ENCODE results near the gene CHAF1A. TPM values are rescaled to one million over a fixed set of nuclear protein-coding genes. Genes with fewer than 3 reads are reported as not detected.
A peak's percentile ranks its signal among the peaks of the same experiment; 100 is the strongest.

CHAF1A gene
- total and polyA plus RNA-seq, 5 experiments from 2014 or later = 1.7 to 10.9 (median 2.4) TPM

GRCh38 chr19:4388337-4389063 lies 13.9 kb upstream of the CHAF1A start:
- ATAC-seq (no peak), DNase-seq (no peak)
- POLR2A ChIA-PET = no interaction called here
- Mint-ChIP-seq H3K9me3 (no peaks in the 10 kb centered on the region), H3K36me3 (peaks cover 0 to 26% (median 0%) of the 10 kb centered on the region in 3 donors), H3K27ac (peak overlapping the region in 6 of 10 donors; percentile 27 to 78 (median 45)), H3K4me1 (peaks cover 11 to 58% (median 24%) of the 10 kb centered on the region in 4 donors), H3K27me3 (no peaks in the 10 kb centered on the region), H3K4me3 (no peak overlapping the region)

GRCh38 chr19:4389064-4389375 lies 13.4 kb upstream of the CHAF1A start:
- H3K4me3 Mint-ChIP-seq = peak overlapping the region in 1 of 10 donors; percentile 26
- H3K27ac Mint-ChIP-seq = peak overlapping the region in 3 of 10 donors; percentile 55 to 90 (median 78)
- H3K36me3 Mint-ChIP-seq = peaks cover 0 to 25% (median 0%) of the 10 kb centered on the region in 3 donors
- no peak for ATAC-seq
- DNase-seq = no peak
- peaks cover 13 to 56% (median 28%) of the 10 kb centered on the region in 4 donors for H3K4me1 Mint-ChIP-seq
- POLR2A ChIA-PET = interaction anchor here (0.6 kb wide), 1 partner anchor 600 kb away, joined by 4 read pairs; no protein-coding TSS in a partner anchor
- no peaks in the 10 kb centered on the region for H3K27me3 Mint-ChIP-seq
- H3K9me3 Mint-ChIP-seq = no peaks in the 10 kb centered on the region

GRCh38 chr19:4389511-4390016 lies 12.9 kb upstream of the CHAF1A start:
- peaks cover 17 to 61% (median 33%) of the 10 kb centered on the region in 4 donors for H3K4me1 Mint-ChIP-seq

GRCh38 chr19:4390017-4390566 lies 12.3 kb upstream of the CHAF1A start:
- peaks cover 19 to 66% (median 37%) of the 10 kb centered on the region in 4 donors for H3K4me1 Mint-ChIP-seq
- H3K36me3 Mint-ChIP-seq = peaks cover 0 to 31% (median 0%) of the 10 kb centered on the region in 3 donors
- H3K27ac Mint-ChIP-seq = peak overlapping the region; percentile 41 to 95 (median 80)
- POLR2A ChIA-PET = interaction anchor here (0.6 to 1.7 kb wide), 3 partner anchors 10 to 86 kb away, joined by 4 to 7 read pairs (median 4); partner anchors contain the start of gene SH3GL1
- peak in 1 of 10 donors; percentile 18 for DNase-seq
- H3K4me3 Mint-ChIP-seq = peak overlapping the region in 8 of 10 donors; percentile 26 to 81 (median 52)
- H3K27me3 Mint-ChIP-seq = no peaks in the 10 kb centered on the region
- no peaks in the 10 kb centered on the region for H3K9me3 Mint-ChIP-seq
- ATAC-seq = peak in 1 of 2 donors; percentile 22

More at GRCh38 chr19:4389511-4390016, 12.9 kb upstream of the CHAF1A start:
- DNase-seq (peak in 1 of 10 donors; percentile 52), ATAC-seq (no peak)
- Mint-ChIP-seq H3K9me3 (no peaks in the 10 kb centered on the region), H3K27me3 (no peaks in the 10 kb centered on the region), H3K36me3 (peaks cover 0 to 27% (median 0%) of the 10 kb centered on the region in 3 donors), H3K4me3 (no peak overlapping the region), H3K27ac (peak overlapping the region in 3 of 10 donors; percentile 41 to 83 (median 73))
- POLR2A ChIA-PET = interaction anchor here (0.6 kb wide), 1 partner anchor 601 kb away, joined by 4 read pairs; no protein-coding TSS in a partner anchor

GRCh38 chr19:4390567-4391305 lies 11.7 kb upstream of the CHAF1A start:
- peak overlapping the region in 9 of 10 donors; percentile 41 to 95 (median 80) for H3K27ac Mint-ChIP-seq
- peaks cover 0 to 34% (median 0%) of the 10 kb centered on the region in 3 donors for H3K36me3 Mint-ChIP-seq
- H3K27me3 Mint-ChIP-seq = no peaks in the 10 kb centered on the region
- POLR2A ChIA-PET = interaction anchor here (0.6 to 1.7 kb wide), 3 partner anchors 10 to 87 kb away, joined by 4 to 7 read pairs (median 4); partner anchors contain the start of gene SH3GL1
- peak overlapping the region in 6 of 10 donors; percentile 26 to 62 (median 34) for H3K4me3 Mint-ChIP-seq
- ATAC-seq (no peak), DNase-seq (no peak)
- no peaks in the 10 kb centered on the region for H3K9me3 Mint-ChIP-seq
- peaks cover 19 to 67% (median 40%) of the 10 kb centered on the region in 4 donors for H3K4me1 Mint-ChIP-seq

- POLR2A ChIA-PET = interaction anchor here (1.1 to 1.7 kb wide), 2 partner anchors 9 to 16 kb away, joined by 4 to 7 read pairs; partner anchors contain the start of gene SH3GL1
Measured at GRCh38 chr19:4391306-4391693, 11.1 kb upstream of the CHAF1A start.

GRCh38 chr19:4391701-4392483 lies 10.5 kb upstream of the CHAF1A start:
- peaks cover 24 to 71% (median 48%) of the 10 kb centered on the region in 4 donors for H3K4me1 Mint-ChIP-seq
- peak overlapping the region in 3 of 10 donors; percentile 11 to 75 (median 67) for H3K27ac Mint-ChIP-seq
- POLR2A ChIA-PET = interaction anchor here (1.7 kb wide), 1 partner anchor 9 kb away, joined by 7 read pairs; the partner anchor contains the start of gene SH3GL1
- no peaks in the 10 kb centered on the region for H3K9me3 Mint-ChIP-seq
- peaks cover 0 to 41% (median 0%) of the 10 kb centered on the region in 3 donors for H3K36me3 Mint-ChIP-seq
- no peak overlapping the region for H3K4me3 Mint-ChIP-seq
- ATAC-seq (no peak), DNase-seq (no peak)
- no peaks in the 10 kb centered on the region for H3K27me3 Mint-ChIP-seq

More at GRCh38 chr19:4391306-4391693, 11.1 kb upstream of the CHAF1A start:
- Mint-ChIP-seq H3K27me3 (no peaks in the 10 kb centered on the region), H3K4me1 (peaks cover 19 to 67% (median 43%) of the 10 kb centered on the region in 4 donors), H3K4me3 (peak overlapping the region in 1 of 10 donors; percentile 46), H3K27ac (peak overlapping the region in 2 of 10 donors; percentile 27 to 67), H3K36me3 (peaks cover 0 to 35% (median 0%) of the 10 kb centered on the region in 3 donors), H3K9me3 (no peaks in the 10 kb centered on the region)
- DNase-seq (no peak), ATAC-seq (no peak)

- POLR2A ChIA-PET = interaction anchor here (0.6 to 1.5 kb wide), 4 partner anchors 10 to 409 kb away, joined by 4 to 5 read pairs (median 4); partner anchors contain the start of gene EEF2
- Mint-ChIP-seq H3K36me3 (peaks cover 0 to 31% (median 0%) of the 10 kb centered on the region in 3 donors), H3K27me3 (no peaks in the 10 kb centered on the region), H3K9me3 (no peaks in the 10 kb centered on the region), H3K27ac (peak overlapping the region in 4 of 10 donors; percentile 26 to 84 (median 56)), H3K4me3 (peak overlapping the region in 2 of 10 donors; percentile 14 to 19), H3K4me1 (peaks cover 30 to 81% (median 61%) of the 10 kb centered on the region in 4 donors)
- DNase-seq (no peak), ATAC-seq (no peak)
Measured at GRCh38 chr19:4393947-4394590, 8.4 kb upstream of the CHAF1A start.

GRCh38 chr19:4396949-4397783 lies 5.3 kb upstream of the CHAF1A start:
- Mint-ChIP-seq H3K27ac (peak overlapping the region in 5 of 10 donors; percentile 9 to 45 (median 18)), H3K9me3 (no peaks in the 10 kb centered on the region), H3K4me3 (peak overlapping the region in 6 of 10 donors; percentile 6 to 43 (median 20)), H3K36me3 (peaks cover 0 to 23% (median 0%) of the 10 kb centered on the region in 3 donors), H3K27me3 (no peaks in the 10 kb centered on the region), H3K4me1 (peaks cover 34 to 79% (median 65%) of the 10 kb centered on the region in 4 donors)
- ATAC-seq = no peak
- no peak for DNase-seq
- POLR2A ChIA-PET = no interaction called here

GRCh38 chr19:4399812-4400134 lies 2.7 kb upstream of the CHAF1A start:
- DNase-seq (peak in 1 of 10 donors; percentile 25), ATAC-seq (peak in 1 of 2 donors; percentile 5)
- H3K4me3 Mint-ChIP-seq = peak overlapping the region; percentile 79 to 94 (median 90)
- H3K36me3 Mint-ChIP-seq = peaks cover 0 to 21% (median 0%) of the 10 kb centered on the region in 3 donors
- H3K4me1 Mint-ChIP-seq = peaks cover 31 to 73% (median 65%) of the 10 kb centered on the region in 4 donors
- H3K9me3 Mint-ChIP-seq = peaks cover 0 to 1% (median 0%) of the 10 kb centered on the region in 9 donors
- H3K27ac Mint-ChIP-seq = peak overlapping the region in 9 of 10 donors; percentile 63 to 98 (median 91)
- H3K27me3 Mint-ChIP-seq = no peaks in the 10 kb centered on the region
- POLR2A ChIA-PET = interaction anchor here (0.9 to 3.2 kb wide), 8 partner anchors 9 to 153 kb away, joined by 3 to 34 read pairs (median 6); partner anchors contain the start of genes MPND and YJU2
